Fibroblast of lung (primary cell): ENCODE measurements around the gene USP37. TPM values are rescaled to one million over a fixed set of nuclear protein-coding genes. Genes with fewer than 3 reads are reported as not detected.

Experiments used
- DNase-seq, 2 donors: peaks; one replicate each; pipeline versions ENCODE4 v3.0.0 to v3.0.0-alpha.2; 2010; ENCODE audit warnings: low read depth in 2 of 2
- H2AFZ ChIP-seq: 2 replicates; pipeline ENCODE4 v1.5.1; 2012; ENCODE audit warnings: low read length, control low read depth, inconsistent platforms
- H3K27ac ChIP-seq: 2 replicates; pipeline ENCODE4 v1.5.1; 2011; ENCODE audit warnings: low read length, control low read depth; ENCODE audit not compliant: insufficient read depth
- H3K27me3 ChIP-seq: 2 replicates; pipeline ENCODE4 v1.5.1; 2011; ENCODE audit warnings: mild to moderate bottlenecking, low read length; ENCODE audit not compliant: control insufficient read depth, insufficient read depth
- H3K36me3 ChIP-seq: 2 replicates; pipeline ENCODE4 v1.5.1; 2011; ENCODE audit warnings: low read length; ENCODE audit not compliant: control insufficient read depth, insufficient read depth
- H3K4me1 ChIP-seq: 2 replicates; pipeline ENCODE4 v1.5.1; 2011; ENCODE audit warnings: low read length; ENCODE audit not compliant: control insufficient read depth, insufficient read depth; ENCODE audit errors: extremely low read depth
- H3K4me2 ChIP-seq: 2 replicates; pipeline ENCODE4 v1.5.1; 2011; ENCODE audit warnings: low read length, control low read depth; ENCODE audit not compliant: insufficient read depth; ENCODE audit errors: extremely low read depth
- H3K4me3 ChIP-seq, 4 experiments: fragments of 200-600 bp in 1 of 4; sonication (generic) in 1 of 4; replicated peaks in 1 of 4; 2 replicates each; pipeline ENCODE4 v1.5.1; 2011 to 2016; ENCODE audit warnings: low read length in 4 of 4, low read depth in 3 of 4, mild to moderate bottlenecking in 3 of 4, control low read depth in 2 of 4, inconsistent platforms in 1 of 4, mixed read lengths in 1 of 4; ENCODE audit not compliant: insufficient read depth in 1 of 4; ENCODE audit errors: control extremely low read depth in 1 of 4
- H3K79me2 ChIP-seq: 2 replicates; pipeline ENCODE4 v1.5.1; 2012; ENCODE audit warnings: mild to moderate bottlenecking, low read length, inconsistent platforms; ENCODE audit not compliant: control insufficient read depth, insufficient read depth
- H3K9ac ChIP-seq: 2 replicates; pipeline ENCODE4 v1.5.1; 2011; ENCODE audit warnings: mild to moderate bottlenecking, low read length, control low read depth; ENCODE audit not compliant: insufficient read depth
- H3K9me3 ChIP-seq: 2 replicates; pipeline ENCODE4 v1.5.1; 2012; ENCODE audit warnings: low read depth, low read length; ENCODE audit not compliant: control insufficient read depth, insufficient read depth
- H4K20me1 ChIP-seq: 2 replicates; pipeline ENCODE4 v1.5.1; 2011; ENCODE audit warnings: low read length; ENCODE audit not compliant: control insufficient read depth, insufficient read depth; ENCODE audit errors: extremely low read depth
- EZH2 ChIP-seq: IDR thresholded peaks from 2 replicates; pipeline ENCODE4 v1.5.1; 2012; ENCODE audit warnings: low read length, control low read depth, mild to moderate bottlenecking; ENCODE audit errors: missing control alignments
- polyA plus RNA-seq, 2 donors: library from polyadenylated mRNA; depleted of rRNA in 1 of 2; stranded (reverse) in 1 of 2; unstranded in 1 of 2; fragments of >200 nt; gene quantifications; 2 replicates each; pipeline ENCODE4 v1.2.1, GENCODE V29; 2011 to 2012; ENCODE audit warnings: missing spikeins in 1 of 2
- total RNA-seq: library from RNA; depleted of rRNA; stranded (reverse); fragments of >200 nt; gene quantifications from 2 replicates; pipeline ENCODE4 v1.2.1, GENCODE V29; 2014
- TF ChIP-seq, protein P1 (sequence below), 2 donors: IDR thresholded peaks in 1 of 2; conservative IDR thresholded peaks in 1 of 2; 1 replicate in 1 of 2; 2 replicates in 1 of 2; pipeline ENCODE4 v1.5.1; 2011 to 2012; ENCODE audit warnings: low read length in 2 of 2, control low read depth in 1 of 2, inconsistent platforms in 1 of 2, low read depth in 1 of 2, mild to moderate bottlenecking in 1 of 2

USP37 gene
- total and polyA plus RNA-seq, 2 donors (not counting 1 experiment from before 2014, with no cell fraction given): 4.6 to 8.3 TPM

DNA sequence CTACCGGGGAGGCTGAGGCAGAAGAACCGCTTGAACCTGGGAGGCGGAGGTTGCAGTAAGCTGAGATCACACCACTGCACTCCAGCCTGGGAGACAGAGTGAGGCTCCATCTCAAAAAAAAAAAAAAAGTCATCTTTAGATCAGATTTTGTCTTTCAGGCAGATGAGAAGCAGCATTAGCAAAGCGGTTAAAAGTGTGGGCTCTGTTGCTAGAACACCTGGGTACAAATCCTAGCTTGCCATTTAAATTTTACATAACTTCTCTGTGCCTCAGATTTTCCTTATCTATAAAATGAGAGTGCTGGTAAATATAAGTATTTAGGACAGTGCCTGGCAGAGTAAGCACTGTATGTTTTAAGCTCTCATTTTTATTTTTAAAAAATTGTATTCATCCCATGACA, 8.7 kb upstream of the USP37 start:
- Histone ChIP-seq H4K20me1 (no peaks in the 10 kb centered on the region), H3K4me2 (no peak overlapping the region), H2AFZ (no peak overlapping the region), H3K36me3 (no peaks in the 10 kb centered on the region), H3K4me1 (no peaks in the 10 kb centered on the region), H3K27me3 (no peaks in the 10 kb centered on the region), H3K9me3 (no peaks in the 10 kb centered on the region), H3K27ac (no peak overlapping the region), H3K79me2 (peaks cover 66% of the 10 kb centered on the region), H3K9ac (no peak overlapping the region), H3K4me3 (no peak overlapping the region)
- no peak for DNase-seq
- TF ChIP-seq, protein P1, sequence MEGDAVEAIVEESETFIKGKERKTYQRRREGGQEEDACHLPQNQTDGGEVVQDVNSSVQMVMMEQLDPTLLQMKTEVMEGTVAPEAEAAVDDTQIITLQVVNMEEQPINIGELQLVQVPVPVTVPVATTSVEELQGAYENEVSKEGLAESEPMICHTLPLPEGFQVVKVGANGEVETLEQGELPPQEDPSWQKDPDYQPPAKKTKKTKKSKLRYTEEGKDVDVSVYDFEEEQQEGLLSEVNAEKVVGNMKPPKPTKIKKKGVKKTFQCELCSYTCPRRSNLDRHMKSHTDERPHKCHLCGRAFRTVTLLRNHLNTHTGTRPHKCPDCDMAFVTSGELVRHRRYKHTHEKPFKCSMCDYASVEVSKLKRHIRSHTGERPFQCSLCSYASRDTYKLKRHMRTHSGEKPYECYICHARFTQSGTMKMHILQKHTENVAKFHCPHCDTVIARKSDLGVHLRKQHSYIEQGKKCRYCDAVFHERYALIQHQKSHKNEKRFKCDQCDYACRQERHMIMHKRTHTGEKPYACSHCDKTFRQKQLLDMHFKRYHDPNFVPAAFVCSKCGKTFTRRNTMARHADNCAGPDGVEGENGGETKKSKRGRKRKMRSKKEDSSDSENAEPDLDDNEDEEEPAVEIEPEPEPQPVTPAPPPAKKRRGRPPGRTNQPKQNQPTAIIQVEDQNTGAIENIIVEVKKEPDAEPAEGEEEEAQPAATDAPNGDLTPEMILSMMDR (conservative IDR thresholded peaks at IDR 0.05 in 1 of 2, IDR thresholded peaks at IDR 0.05 in 1 of 2; ENCODE audit: low read depth in 1 of 2, low read length in 2 of 2): no peak
- TF ChIP-seq EZH2: no peak

DNA sequence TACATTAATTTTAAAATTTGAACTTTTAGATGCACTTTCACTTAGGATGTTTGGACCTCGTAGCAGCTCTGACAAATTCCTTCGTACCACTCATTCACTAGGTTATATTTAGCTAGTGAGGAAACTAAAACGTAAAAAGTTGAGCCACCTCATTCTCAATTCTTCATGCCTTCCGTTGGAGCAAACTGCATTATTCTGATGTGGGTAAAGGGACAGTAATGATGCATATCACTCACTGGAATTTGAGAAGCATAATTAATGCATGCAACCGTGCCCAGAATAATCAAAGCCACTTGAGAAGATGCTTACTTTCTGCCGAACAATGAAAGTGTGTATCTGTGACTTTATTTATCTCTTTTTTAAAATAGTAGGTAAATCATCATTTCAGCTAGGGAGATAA, 2.7 kb upstream of the USP37 start:
- Histone ChIP-seq H3K27me3 (no peaks in the 10 kb centered on the region), H4K20me1 (no peaks in the 10 kb centered on the region), H3K36me3 (no peaks in the 10 kb centered on the region), H3K9ac (peak overlapping the region; percentile 26), H3K4me3 (peak overlapping the region; percentile 73 to 84 (median 78)), H2AFZ (no peak overlapping the region), H3K79me2 (peaks cover 87% of the 10 kb centered on the region), H3K27ac (peak overlapping the region; percentile 96), H3K9me3 (no peaks in the 10 kb centered on the region), H3K4me2 (peak overlapping the region; percentile 72), H3K4me1 (peaks cover 3% of the 10 kb centered on the region)
- peak; percentile 33 to 58 for DNase-seq
- no peak for TF ChIP-seq EZH2
- TF ChIP-seq, protein P1 (conservative IDR thresholded peaks at IDR 0.05 in 1 of 2, IDR thresholded peaks at IDR 0.05 in 1 of 2; ENCODE audit: low read depth in 1 of 2, low read length in 2 of 2): no peak

DNA sequence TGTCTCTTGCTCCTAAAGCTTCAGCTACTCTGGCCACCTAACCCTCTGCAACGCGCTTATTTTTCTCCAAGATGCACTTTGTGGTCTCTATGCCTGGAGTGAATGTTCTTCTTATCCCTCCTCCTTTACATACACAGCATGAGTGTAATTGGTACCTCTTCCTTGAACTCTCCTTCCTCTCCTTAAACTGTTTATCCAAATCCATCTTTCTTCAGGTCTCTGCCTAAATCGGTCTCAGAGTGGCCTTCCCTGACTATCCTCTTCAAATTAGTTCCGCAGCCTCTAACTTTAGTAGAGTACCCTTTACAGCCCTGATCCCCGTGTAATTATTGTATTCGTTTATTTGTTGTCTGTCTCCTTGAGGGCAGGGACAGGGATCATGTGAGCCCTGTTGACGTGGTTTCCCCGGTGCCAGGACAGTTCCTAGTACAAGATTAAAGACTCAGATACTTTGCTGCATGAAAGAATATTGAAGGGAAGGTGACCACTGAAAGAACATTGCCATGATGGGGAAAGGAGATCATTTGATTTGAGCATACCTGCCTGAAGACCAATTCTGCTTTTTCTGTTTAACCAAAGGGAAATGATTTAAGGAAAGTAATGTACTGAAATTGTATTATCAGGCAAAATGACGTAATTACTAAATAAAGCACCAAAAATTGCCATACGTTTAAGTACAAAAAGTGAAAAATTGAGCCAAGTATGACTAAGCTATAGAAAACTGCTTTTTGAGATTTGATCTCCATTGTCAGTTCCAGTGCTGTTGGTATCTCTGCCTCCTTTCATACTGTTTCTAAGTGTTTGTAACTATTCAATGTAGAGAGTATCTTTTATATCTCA, 1.7 kb upstream of the USP37 start:
- Histone ChIP-seq H3K36me3 (no peaks in the 10 kb centered on the region), H2AFZ (no peak overlapping the region)

More for the DNA sequence above, 1.7 kb upstream of the USP37 start:
- DNase-seq: peak; percentile 58 to 62
- Histone ChIP-seq H3K9ac (peak overlapping the region; percentile 94), H3K9me3 (no peaks in the 10 kb centered on the region), H4K20me1 (no peaks in the 10 kb centered on the region), H3K79me2 (peaks cover 86% of the 10 kb centered on the region), H3K4me2 (peak overlapping the region; percentile 72), H3K27ac (peak overlapping the region; percentile 96), H3K4me1 (peaks cover 3% of the 10 kb centered on the region), H3K4me3 (peak overlapping the region; percentile 73 to 84 (median 78)), H3K27me3 (no peaks in the 10 kb centered on the region)
- no peak for TF ChIP-seq EZH2
- TF ChIP-seq, protein P1 (conservative IDR thresholded peaks at IDR 0.05 in 1 of 2, IDR thresholded peaks at IDR 0.05 in 1 of 2; ENCODE audit: low read depth in 1 of 2, low read length in 2 of 2): no peak
